ENCODE results near the gene EIF1B. TPM values are rescaled to one million over a fixed set of nuclear protein-coding genes. Genes with fewer than 3 reads are reported as not detected.

EIF1B gene
- total RNA-seq, 3 donors from 2014 or later: 37.3 to 62.7 (median 41.3) TPM

- no peak for TF ChIP-seq CTCF (IDR thresholded peaks at IDR 0.05)
- no peak overlapping the region for H3K4me3 ChIP-seq
- H3K9me3 ChIP-seq: no peaks in the 10 kb centered on the region
- ATAC-seq (no peak), DNase-seq (no peak)
- no peaks in the 10 kb centered on the region for H3K4me1 ChIP-seq (ENCODE audit: low read depth)
- no peaks in the 10 kb centered on the region for H3K36me3 ChIP-seq (ENCODE audit: low read depth)
- intact Hi-C loops (cut with DNase I, micrococcal nuclease): no loop called here
These were observed 18.0 kb upstream of the EIF1B start for GRCh38 chr3:40291471-40291870.

- intact Hi-C loops (cut with DNase I, micrococcal nuclease): no loop called here
- Histone ChIP-seq H3K36me3 (ENCODE audit: low read depth) (no peaks in the 10 kb centered on the region), H3K9me3 (no peaks in the 10 kb centered on the region), H3K4me1 (ENCODE audit: low read depth) (no peaks in the 10 kb centered on the region), H3K4me3 (no peak overlapping the region)
- TF ChIP-seq CTCF (IDR thresholded peaks at IDR 0.05): no peak
- DNase-seq (no peak), ATAC-seq (no peak)
These were observed 16.7 kb upstream of the EIF1B start for GRCh38 chr3:40292637-40293349.

GRCh38 chr3:40294434-40294833 is 15.1 kb upstream of the EIF1B start:
- no peaks in the 10 kb centered on the region for H3K4me1 ChIP-seq (ENCODE audit: low read depth)
- DNase-seq (no peak), ATAC-seq (no peak)
- intact Hi-C loops (cut with DNase I, micrococcal nuclease): no loop called here
- no peaks in the 10 kb centered on the region for H3K9me3 ChIP-seq
- no peaks in the 10 kb centered on the region for H3K36me3 ChIP-seq (ENCODE audit: low read depth)
- no peak for TF ChIP-seq CTCF (IDR thresholded peaks at IDR 0.05)
- no peak overlapping the region for H3K4me3 ChIP-seq

GRCh38 chr3:40298075-40298474 is 11.4 kb upstream of the EIF1B start:
- Histone ChIP-seq H3K4me3 (no peak overlapping the region), H3K9me3 (no peaks in the 10 kb centered on the region), H3K36me3 (ENCODE audit: low read depth) (no peaks in the 10 kb centered on the region), H3K4me1 (ENCODE audit: low read depth) (no peaks in the 10 kb centered on the region)
- intact Hi-C loops (cut with DNase I, micrococcal nuclease): no loop called here
- TF ChIP-seq CTCF (IDR thresholded peaks at IDR 0.05): no peak
- ATAC-seq (no peak), DNase-seq (no peak)

- no peak for TF ChIP-seq CTCF (IDR thresholded peaks at IDR 0.05)
- no peak for ATAC-seq
- DNase-seq: no peak
- H3K9me3 ChIP-seq: no peaks in the 10 kb centered on the region
- H3K4me3 ChIP-seq: no peak overlapping the region
- intact Hi-C loops (cut with DNase I, micrococcal nuclease): no loop called here
- no peaks in the 10 kb centered on the region for H3K36me3 ChIP-seq (ENCODE audit: low read depth)
- no peaks in the 10 kb centered on the region for H3K4me1 ChIP-seq (ENCODE audit: low read depth)
These were observed 10.3 kb upstream of the EIF1B start for GRCh38 chr3:40299130-40299720.

All from mucosa of descending colon (tissue), 3 donors.